Measurements from ENCODE around the gene RSF1.

GRCh38 chr11:77636731-77637344 lies 183.7 kb downstream of the RSF1 start:
- TF ChIP-seq CTCF (conservative IDR thresholded peaks at IDR 0.05 in 1 of 2, IDR thresholded peaks at IDR 0.05 in 1 of 2; ENCODE audit: extremely low read depth in 1 of 2, insufficient read depth in 1 of 2, low read depth in 1 of 2, low read length in 2 of 2) (no peak), EZH2 (IDR thresholded peaks at IDR 0.05; ENCODE audit: borderline replicate concordance, low read length) (no peak)

All from mammary epithelial cell (primary cell).